Measurements from ENCODE around the gene OTOS.

Gene OTOS

GRCh38 chr2:240140511-240140910 lies at the start of gene OTOS:
Gene OTOS (minus strand): TSS chr2:240140658. CDS start chr2:240140326, 332 bp downstream.
- Histone ChIP-seq H3K27ac (ENCODE audit: low read depth, low read length) (no peak within 1 kb of the TSS), H3K9ac (ENCODE audit: low read length) (no peak within 1 kb of the TSS)

GRCh38 chr2:240189686-240190085 lies 49.2 kb upstream of the OTOS start:
- no peaks in the 10 kb centered on the region for H3K4me1 ChIP-seq (ENCODE audit: control insufficient read depth, insufficient read depth, low read length)

More at GRCh38 chr2:240140511-240140910, at the start of gene OTOS:
- Histone ChIP-seq H3K27me3 (ENCODE audit: control insufficient read depth, insufficient read depth, low read length) (peaks cover 3% of the 10 kb centered on the region), H3K4me3 (ENCODE audit: low read length) (no peak within 1 kb of the TSS), H3K36me3 (ENCODE audit: control insufficient read depth, insufficient read depth, low read length) (no peaks in the 10 kb centered on the region), H3K4me1 (ENCODE audit: control insufficient read depth, insufficient read depth, low read length) (peaks cover under 1% of the 10 kb centered on the region)

GRCh38 chr2:240187989-240188590 lies 47.6 kb upstream of the OTOS start:
- Histone ChIP-seq H3K4me1 (ENCODE audit: control insufficient read depth, insufficient read depth, low read length) (no peaks in the 10 kb centered on the region), H3K36me3 (ENCODE audit: control insufficient read depth, insufficient read depth, low read length) (no peaks in the 10 kb centered on the region), H3K4me3 (ENCODE audit: low read length) (no peak overlapping the region), H3K9ac (ENCODE audit: low read length) (no peak overlapping the region), H3K27ac (ENCODE audit: low read depth, low read length) (no peak overlapping the region), H3K27me3 (ENCODE audit: control insufficient read depth, insufficient read depth, low read length) (no peaks in the 10 kb centered on the region)

More at GRCh38 chr2:240189686-240190085, 49.2 kb upstream of the OTOS start:
- no peak overlapping the region for H3K27ac ChIP-seq (ENCODE audit: low read depth, low read length)
- H3K36me3 ChIP-seq (ENCODE audit: control insufficient read depth, insufficient read depth, low read length) = no peaks in the 10 kb centered on the region
- H3K9ac ChIP-seq (ENCODE audit: low read length) = no peak overlapping the region
- H3K27me3 ChIP-seq (ENCODE audit: control insufficient read depth, insufficient read depth, low read length) = no peaks in the 10 kb centered on the region
- no peak overlapping the region for H3K4me3 ChIP-seq (ENCODE audit: low read length)

DNA sequence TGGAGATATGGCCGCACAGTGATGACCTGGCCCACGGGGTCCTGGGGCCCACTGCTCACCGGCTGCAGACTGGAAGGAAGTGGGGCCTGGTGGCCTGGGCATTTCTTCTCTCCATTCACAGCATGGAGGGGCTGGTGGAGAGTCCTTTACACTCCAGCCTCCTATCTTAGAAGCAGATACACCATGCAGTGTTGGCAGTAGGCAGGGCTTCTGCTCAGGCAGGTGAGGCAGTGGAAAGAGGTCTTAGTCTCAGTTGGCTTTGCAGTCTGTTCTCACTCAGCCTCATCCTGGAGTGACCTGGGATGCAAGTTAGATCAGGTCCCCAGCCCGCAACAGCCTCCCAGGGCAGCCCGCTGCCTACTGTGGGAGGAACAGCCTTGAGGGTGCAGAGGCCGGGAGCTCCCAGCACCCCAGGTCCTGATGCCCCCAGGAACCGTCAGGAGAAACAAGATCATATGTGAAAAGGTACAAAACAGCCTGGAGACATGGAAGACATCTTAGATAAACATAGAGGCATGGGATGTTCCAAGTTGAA lies 45.8 kb upstream of the OTOS start:
- H3K27me3 ChIP-seq (ENCODE audit: control insufficient read depth, insufficient read depth, low read length) = no peaks in the 10 kb centered on the region
- H3K27ac ChIP-seq (ENCODE audit: low read depth, low read length) = no peak overlapping the region
- no peak overlapping the region for H3K4me3 ChIP-seq (ENCODE audit: low read length)
- H3K9ac ChIP-seq (ENCODE audit: low read length) = no peak overlapping the region
- H3K4me1 ChIP-seq (ENCODE audit: control insufficient read depth, insufficient read depth, low read length) = no peaks in the 10 kb centered on the region
- no peaks in the 10 kb centered on the region for H3K36me3 ChIP-seq (ENCODE audit: control insufficient read depth, insufficient read depth, low read length)

DNA sequence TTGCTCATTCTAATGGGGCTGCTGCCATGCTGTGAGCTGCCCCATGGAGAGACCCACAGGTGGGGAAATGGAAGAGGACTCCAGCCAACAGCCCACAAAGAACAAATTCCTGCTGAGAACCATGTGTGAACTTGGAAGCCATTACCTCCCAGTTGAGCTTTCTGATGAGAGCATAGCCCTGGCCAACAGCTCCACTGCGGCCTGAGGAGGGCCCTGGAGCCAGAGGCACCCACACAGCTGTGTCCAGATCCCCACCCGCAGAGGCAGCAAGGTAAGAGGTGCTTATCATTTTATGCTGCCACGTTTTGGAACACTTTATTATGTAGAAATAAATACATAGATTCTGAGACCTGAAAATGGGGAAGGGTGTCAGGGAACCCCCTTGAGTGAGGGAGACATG lies 44.2 kb upstream of the OTOS start:
- H3K4me3 ChIP-seq (ENCODE audit: low read length) = no peak overlapping the region
- H3K9ac ChIP-seq (ENCODE audit: low read length) = no peak overlapping the region
- H3K36me3 ChIP-seq (ENCODE audit: control insufficient read depth, insufficient read depth, low read length) = no peaks in the 10 kb centered on the region
- no peaks in the 10 kb centered on the region for H3K4me1 ChIP-seq (ENCODE audit: control insufficient read depth, insufficient read depth, low read length)
- no peaks in the 10 kb centered on the region for H3K27me3 ChIP-seq (ENCODE audit: control insufficient read depth, insufficient read depth, low read length)
- no peak overlapping the region for H3K27ac ChIP-seq (ENCODE audit: low read depth, low read length)

GRCh38 chr2:240183875-240184590 lies 43.6 kb upstream of the OTOS start:
- H3K9ac ChIP-seq (ENCODE audit: low read length) = no peak overlapping the region
- H3K27me3 ChIP-seq (ENCODE audit: control insufficient read depth, insufficient read depth, low read length) = no peaks in the 10 kb centered on the region
- H3K36me3 ChIP-seq (ENCODE audit: control insufficient read depth, insufficient read depth, low read length) = no peaks in the 10 kb centered on the region
- no peak overlapping the region for H3K27ac ChIP-seq (ENCODE audit: low read depth, low read length)
- no peaks in the 10 kb centered on the region for H3K4me1 ChIP-seq (ENCODE audit: control insufficient read depth, insufficient read depth, low read length)
- H3K4me3 ChIP-seq (ENCODE audit: low read length) = no peak overlapping the region

DNA sequence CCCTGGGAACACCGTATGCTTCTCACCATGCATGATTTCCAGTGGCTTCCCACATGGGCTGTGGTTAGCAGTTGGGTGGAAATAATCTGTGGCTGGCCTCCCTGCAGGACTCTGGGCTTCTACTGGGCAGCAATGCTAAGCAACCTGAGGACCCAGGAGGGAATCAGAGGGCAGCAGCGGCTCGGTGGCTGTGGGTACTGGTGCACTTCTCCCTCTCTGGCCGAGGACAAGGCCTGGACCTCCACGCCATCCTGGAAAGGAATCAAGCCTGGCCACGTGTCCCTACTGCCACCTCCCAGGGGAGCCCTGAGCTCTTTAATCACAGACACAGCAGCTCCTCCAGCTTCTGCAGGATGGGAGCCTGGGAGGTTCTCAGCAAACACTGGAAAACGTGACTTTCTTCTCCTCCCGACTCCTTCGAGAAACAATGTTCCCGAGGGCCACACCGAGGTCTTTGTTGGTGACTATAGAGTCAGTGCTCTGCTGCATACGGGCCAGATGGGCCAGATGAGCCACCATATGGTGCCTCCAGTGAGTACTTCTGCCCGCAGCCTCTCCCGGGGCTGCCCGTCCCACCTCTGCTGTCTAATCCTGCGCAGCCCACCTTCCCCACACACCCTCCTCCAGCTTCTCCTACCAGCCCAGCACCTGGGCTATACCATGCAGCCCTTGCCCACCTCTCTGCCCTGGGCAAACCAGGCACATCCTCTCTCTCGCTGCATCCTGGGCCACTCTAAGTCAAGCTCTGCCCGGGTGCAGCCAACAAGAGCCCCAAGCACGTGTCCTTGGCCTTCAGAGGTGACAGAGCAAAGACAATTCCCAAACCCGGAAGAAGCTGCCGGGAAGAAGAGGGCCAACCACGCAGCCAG lies 42.8 kb upstream of the OTOS start:
- no peak overlapping the region for H3K27ac ChIP-seq (ENCODE audit: low read depth, low read length)
- H3K4me1 ChIP-seq (ENCODE audit: control insufficient read depth, insufficient read depth, low read length) = no peaks in the 10 kb centered on the region
- H3K4me3 ChIP-seq (ENCODE audit: low read length) = no peak overlapping the region
- no peaks in the 10 kb centered on the region for H3K36me3 ChIP-seq (ENCODE audit: control insufficient read depth, insufficient read depth, low read length)
- no peaks in the 10 kb centered on the region for H3K27me3 ChIP-seq (ENCODE audit: control insufficient read depth, insufficient read depth, low read length)
- H3K9ac ChIP-seq (ENCODE audit: low read length) = no peak overlapping the region

- H3K36me3 ChIP-seq (ENCODE audit: control insufficient read depth, insufficient read depth, low read length) = no peaks in the 10 kb centered on the region
- no peaks in the 10 kb centered on the region for H3K27me3 ChIP-seq (ENCODE audit: control insufficient read depth, insufficient read depth, low read length)
- no peak overlapping the region for H3K4me3 ChIP-seq (ENCODE audit: low read length)
- no peaks in the 10 kb centered on the region for H3K4me1 ChIP-seq (ENCODE audit: control insufficient read depth, insufficient read depth, low read length)
- H3K9ac ChIP-seq (ENCODE audit: low read length) = no peak overlapping the region
- H3K27ac ChIP-seq (ENCODE audit: low read depth, low read length) = no peak overlapping the region
Observed at GRCh38 chr2:240182476-240182875, 42.0 kb upstream of the OTOS start.

GRCh38 chr2:240182001-240182400 lies 41.5 kb upstream of the OTOS start:
- Histone ChIP-seq H3K4me1 (ENCODE audit: control insufficient read depth, insufficient read depth, low read length) (no peaks in the 10 kb centered on the region), H3K27ac (ENCODE audit: low read depth, low read length) (no peak overlapping the region), H3K4me3 (ENCODE audit: low read length) (no peak overlapping the region), H3K36me3 (ENCODE audit: control insufficient read depth, insufficient read depth, low read length) (no peaks in the 10 kb centered on the region), H3K9ac (ENCODE audit: low read length) (no peak overlapping the region), H3K27me3 (ENCODE audit: control insufficient read depth, insufficient read depth, low read length) (no peaks in the 10 kb centered on the region)

GRCh38 chr2:240179941-240180666 lies 39.6 kb upstream of the OTOS start:
- Histone ChIP-seq H3K27me3 (ENCODE audit: control insufficient read depth, insufficient read depth, low read length) (no peaks in the 10 kb centered on the region), H3K4me3 (ENCODE audit: low read length) (no peak overlapping the region), H3K9ac (ENCODE audit: low read length) (no peak overlapping the region), H3K4me1 (ENCODE audit: control insufficient read depth, insufficient read depth, low read length) (no peaks in the 10 kb centered on the region), H3K27ac (ENCODE audit: low read depth, low read length) (no peak overlapping the region), H3K36me3 (ENCODE audit: control insufficient read depth, insufficient read depth, low read length) (no peaks in the 10 kb centered on the region)

DNA sequence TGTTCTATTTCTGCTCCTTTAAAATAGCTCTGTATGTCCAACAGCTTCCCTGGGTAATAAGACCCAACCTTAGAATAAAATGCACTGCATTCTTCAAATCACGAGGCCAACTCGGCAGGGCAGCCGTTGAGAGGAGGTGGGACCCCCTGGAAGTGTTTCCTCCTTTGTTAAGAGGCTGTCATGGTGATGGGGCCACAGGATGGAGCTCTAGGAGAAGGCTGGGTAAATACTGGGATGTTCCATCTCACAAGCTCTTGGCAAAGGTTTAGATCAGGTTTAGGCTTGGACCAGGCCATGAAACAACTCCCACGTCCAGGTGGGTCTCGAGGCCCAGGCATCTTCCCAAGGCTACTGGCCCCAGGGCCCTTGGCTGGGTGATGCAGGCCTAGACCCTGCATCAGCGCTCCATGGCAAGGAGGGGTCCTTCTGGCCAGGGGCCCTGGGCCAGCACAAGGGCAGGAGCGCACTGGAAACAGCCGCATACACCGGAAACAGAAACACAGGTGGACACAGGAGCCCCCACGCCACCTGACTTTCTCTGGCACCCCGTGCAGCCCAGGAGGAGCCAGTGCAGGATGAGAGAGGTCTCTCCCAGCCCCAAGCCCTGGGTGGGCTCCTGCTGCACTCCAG lies 38.8 kb upstream of the OTOS start:
- Histone ChIP-seq H3K9ac (ENCODE audit: low read length) (no peak overlapping the region), H3K27ac (ENCODE audit: low read depth, low read length) (no peak overlapping the region), H3K4me1 (ENCODE audit: control insufficient read depth, insufficient read depth, low read length) (no peaks in the 10 kb centered on the region), H3K4me3 (ENCODE audit: low read length) (no peak overlapping the region), H3K27me3 (ENCODE audit: control insufficient read depth, insufficient read depth, low read length) (no peaks in the 10 kb centered on the region), H3K36me3 (ENCODE audit: control insufficient read depth, insufficient read depth, low read length) (no peaks in the 10 kb centered on the region)

All from rectal smooth muscle tissue (tissue), 1 donor.